ENCODE results near the gene DCBLD1.

DNA sequence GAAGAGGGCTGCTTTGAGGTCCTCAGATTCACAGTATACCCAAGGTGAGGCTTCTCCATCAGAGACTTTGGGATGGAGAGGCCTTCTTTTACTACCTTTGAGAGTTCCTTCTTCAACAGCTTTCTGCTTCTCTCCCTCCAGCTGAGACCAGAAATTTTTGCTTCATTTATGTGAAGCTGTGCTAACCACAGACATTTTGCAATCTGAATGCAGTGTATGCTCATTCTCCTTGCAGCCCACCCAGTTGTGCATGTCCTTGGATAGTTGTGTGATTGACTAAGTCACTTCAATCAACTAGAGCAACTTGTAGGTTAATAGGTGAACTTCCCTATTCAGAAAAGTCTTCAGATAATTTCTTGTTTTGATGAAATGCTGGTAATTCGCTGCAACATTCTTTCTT, 20.1 kb downstream of the DCBLD1 start:
- no peak for TF ChIP-seq RFX5 (IDR thresholded peaks at IDR 0.05; ENCODE audit: low read depth, low read length)
- TF ChIP-seq, protein P1, sequence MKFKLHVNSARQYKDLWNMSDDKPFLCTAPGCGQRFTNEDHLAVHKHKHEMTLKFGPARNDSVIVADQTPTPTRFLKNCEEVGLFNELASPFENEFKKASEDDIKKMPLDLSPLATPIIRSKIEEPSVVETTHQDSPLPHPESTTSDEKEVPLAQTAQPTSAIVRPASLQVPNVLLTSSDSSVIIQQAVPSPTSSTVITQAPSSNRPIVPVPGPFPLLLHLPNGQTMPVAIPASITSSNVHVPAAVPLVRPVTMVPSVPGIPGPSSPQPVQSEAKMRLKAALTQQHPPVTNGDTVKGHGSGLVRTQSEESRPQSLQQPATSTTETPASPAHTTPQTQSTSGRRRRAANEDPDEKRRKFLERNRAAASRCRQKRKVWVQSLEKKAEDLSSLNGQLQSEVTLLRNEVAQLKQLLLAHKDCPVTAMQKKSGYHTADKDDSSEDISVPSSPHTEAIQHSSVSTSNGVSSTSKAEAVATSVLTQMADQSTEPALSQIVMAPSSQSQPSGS (CRISPR knock-in tag; IDR thresholded peaks at IDR 0.05), result no peak
- TF ChIP-seq, protein P2, sequence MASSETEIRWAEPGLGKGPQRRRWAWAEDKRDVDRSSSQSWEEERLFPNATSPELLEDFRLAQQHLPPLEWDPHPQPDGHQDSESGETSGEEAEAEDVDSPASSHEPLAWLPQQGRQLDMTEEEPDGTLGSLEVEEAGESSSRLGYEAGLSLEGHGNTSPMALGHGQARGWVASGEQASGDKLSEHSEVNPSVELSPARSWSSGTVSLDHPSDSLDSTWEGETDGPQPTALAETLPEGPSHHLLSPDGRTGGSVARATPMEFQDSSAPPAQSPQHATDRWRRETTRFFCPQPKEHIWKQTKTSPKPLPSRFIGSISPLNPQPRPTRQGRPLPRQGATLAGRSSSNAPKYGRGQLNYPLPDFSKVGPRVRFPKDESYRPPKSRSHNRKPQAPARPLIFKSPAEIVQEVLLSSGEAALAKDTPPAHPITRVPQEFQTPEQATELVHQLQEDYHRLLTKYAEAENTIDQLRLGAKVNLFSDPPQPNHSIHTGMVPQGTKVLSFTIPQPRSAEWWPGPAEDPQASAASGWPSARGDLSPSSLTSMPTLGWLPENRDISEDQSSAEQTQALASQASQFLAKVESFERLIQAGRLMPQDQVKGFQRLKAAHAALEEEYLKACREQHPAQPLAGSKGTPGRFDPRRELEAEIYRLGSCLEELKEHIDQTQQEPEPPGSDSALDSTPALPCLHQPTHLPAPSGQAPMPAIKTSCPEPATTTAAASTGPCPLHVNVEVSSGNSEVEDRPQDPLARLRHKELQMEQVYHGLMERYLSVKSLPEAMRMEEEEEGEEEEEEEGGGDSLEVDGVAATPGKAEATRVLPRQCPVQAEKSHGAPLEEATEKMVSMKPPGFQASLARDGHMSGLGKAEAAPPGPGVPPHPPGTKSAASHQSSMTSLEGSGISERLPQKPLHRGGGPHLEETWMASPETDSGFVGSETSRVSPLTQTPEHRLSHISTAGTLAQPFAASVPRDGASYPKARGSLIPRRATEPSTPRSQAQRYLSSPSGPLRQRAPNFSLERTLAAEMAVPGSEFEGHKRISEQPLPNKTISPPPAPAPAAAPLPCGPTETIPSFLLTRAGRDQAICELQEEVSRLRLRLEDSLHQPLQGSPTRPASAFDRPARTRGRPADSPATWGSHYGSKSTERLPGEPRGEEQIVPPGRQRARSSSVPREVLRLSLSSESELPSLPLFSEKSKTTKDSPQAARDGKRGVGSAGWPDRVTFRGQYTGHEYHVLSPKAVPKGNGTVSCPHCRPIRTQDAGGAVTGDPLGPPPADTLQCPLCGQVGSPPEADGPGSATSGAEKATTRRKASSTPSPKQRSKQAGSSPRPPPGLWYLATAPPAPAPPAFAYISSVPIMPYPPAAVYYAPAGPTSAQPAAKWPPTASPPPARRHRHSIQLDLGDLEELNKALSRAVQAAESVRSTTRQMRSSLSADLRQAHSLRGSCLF (CRISPR knock-in tag; IDR thresholded peaks at IDR 0.05; ENCODE audit: borderline replicate concordance), result no peak
- TF ChIP-seq, protein P3, sequence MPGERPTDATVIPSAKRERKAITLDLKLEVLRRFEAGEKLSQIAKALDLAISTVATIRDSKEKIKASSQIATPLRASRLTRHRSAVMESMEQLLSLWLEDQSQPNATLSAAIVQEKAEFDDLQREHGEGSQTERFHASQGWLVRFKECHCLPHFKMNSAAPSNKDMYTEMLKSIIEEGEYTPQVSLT (CRISPR knock-in tag; IDR thresholded peaks at IDR 0.05; ENCODE audit: borderline replicate concordance, low read depth), result no peak
- TF ChIP-seq NCOA1 (CRISPR knock-in tag; IDR thresholded peaks at IDR 0.05), result no peak
- TF ChIP-seq, protein P4, sequence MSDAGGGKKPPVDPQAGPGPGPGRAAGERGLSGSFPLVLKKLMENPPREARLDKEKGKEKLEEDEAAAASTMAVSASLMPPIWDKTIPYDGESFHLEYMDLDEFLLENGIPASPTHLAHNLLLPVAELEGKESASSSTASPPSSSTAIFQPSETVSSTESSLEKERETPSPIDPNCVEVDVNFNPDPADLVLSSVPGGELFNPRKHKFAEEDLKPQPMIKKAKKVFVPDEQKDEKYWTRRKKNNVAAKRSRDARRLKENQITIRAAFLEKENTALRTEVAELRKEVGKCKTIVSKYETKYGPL (CRISPR knock-in tag; IDR thresholded peaks at IDR 0.05), result no peak
- no peak for TF ChIP-seq RNF2 (conservative IDR thresholded peaks at IDR 0.05; ENCODE audit: low read depth)
- no peak for TF ChIP-seq KAT8 (CRISPR knock-in tag; IDR thresholded peaks at IDR 0.05)
- TF ChIP-seq, protein P5, sequence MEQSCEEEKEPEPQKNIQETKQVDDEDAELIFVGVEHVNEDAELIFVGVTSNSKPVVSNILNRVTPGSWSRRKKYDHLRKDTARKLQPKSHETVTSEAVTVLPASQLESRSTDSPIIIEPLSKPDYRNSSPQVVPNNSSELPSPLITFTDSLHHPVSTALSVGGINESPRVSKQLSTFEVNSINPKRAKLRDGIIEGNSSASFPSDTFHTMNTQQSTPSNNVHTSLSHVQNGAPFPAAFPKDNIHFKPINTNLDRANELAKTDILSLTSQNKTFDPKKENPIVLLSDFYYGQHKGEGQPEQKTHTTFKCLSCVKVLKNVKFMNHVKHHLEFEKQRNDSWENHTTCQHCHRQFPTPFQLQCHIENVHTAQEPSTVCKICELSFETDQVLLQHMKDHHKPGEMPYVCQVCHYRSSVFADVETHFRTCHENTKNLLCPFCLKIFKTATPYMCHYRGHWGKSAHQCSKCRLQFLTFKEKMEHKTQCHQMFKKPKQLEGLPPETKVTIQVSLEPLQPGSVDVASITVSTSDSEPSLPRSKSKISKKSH (CRISPR knock-in tag; IDR thresholded peaks at IDR 0.05; ENCODE audit: borderline replicate concordance), result no peak
- TF ChIP-seq, protein P6, sequence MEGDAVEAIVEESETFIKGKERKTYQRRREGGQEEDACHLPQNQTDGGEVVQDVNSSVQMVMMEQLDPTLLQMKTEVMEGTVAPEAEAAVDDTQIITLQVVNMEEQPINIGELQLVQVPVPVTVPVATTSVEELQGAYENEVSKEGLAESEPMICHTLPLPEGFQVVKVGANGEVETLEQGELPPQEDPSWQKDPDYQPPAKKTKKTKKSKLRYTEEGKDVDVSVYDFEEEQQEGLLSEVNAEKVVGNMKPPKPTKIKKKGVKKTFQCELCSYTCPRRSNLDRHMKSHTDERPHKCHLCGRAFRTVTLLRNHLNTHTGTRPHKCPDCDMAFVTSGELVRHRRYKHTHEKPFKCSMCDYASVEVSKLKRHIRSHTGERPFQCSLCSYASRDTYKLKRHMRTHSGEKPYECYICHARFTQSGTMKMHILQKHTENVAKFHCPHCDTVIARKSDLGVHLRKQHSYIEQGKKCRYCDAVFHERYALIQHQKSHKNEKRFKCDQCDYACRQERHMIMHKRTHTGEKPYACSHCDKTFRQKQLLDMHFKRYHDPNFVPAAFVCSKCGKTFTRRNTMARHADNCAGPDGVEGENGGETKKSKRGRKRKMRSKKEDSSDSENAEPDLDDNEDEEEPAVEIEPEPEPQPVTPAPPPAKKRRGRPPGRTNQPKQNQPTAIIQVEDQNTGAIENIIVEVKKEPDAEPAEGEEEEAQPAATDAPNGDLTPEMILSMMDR (CRISPR knock-in tag; IDR thresholded peaks at IDR 0.05), result no peak
- no peak for TF ChIP-seq STAG1 (CRISPR knock-in tag; IDR thresholded peaks at IDR 0.05)
- TF ChIP-seq AHR (CRISPR knock-in tag; IDR thresholded peaks at IDR 0.05), result no peak
